HG03558 (cell line): ENCODE results near the gene LSM6.

ENCODE experiments used
- ATAC-seq: cut with Tn5 transposase; IDR thresholded peaks from one replicate; pipeline ENCODE4 v1.9.1; 2021; ENCODE audit warnings: moderate number of reproducible peaks; ENCODE audit not compliant: unreplicated experiment; ENCODE audit errors: extremely low read depth

Gene LSM6

GRCh38 chr4:146183209-146183608 lies 7.7 kb downstream of the LSM6 start:
- ATAC-seq, result no peak

- ATAC-seq, result no peak
These were observed 10.5 kb downstream of the LSM6 start for GRCh38 chr4:146186041-146186440.

DNA sequence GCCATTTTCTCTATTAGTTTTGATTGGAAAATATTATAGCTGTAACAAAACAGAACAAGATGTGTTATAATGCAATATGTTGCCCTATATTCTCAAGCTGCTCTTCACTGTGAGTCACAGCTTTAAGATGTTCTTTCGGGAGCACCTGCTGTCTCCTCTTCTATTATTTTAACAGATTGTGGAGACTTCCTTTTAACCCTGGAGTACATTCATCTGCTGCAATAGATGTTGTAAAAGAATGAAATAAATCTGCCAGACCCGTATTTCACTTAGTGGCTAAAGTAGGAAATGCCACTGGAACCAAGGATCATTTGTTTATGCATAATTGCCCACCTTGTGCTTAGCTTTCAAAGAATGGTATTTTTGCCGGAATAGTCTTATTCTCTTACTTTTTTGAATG lies 11.1 kb downstream of the LSM6 start:
- ATAC-seq, result no peak

DNA sequence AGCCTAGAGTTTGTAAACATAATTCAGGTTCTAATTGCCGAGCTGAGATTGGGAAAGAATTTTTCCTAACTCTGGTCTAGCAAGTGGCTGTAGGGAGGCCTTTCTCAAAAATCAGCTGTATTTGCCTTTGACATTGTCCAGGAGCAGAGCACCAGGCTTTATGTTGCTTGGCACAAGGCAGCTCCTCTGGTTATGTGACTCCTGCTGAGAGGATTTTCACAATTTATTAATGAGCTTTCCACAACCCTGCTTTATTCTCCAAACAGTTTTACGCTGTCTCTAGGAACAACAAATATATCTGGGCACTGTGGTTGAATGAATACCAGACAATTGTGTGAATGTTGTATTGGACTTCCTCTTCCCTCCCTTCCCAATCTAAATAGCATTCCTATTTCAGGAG lies 14.9 kb downstream of the LSM6 start:
- ATAC-seq, result no peak

- no peak for ATAC-seq
These were observed 16.4 kb downstream of the LSM6 start for GRCh38 chr4:146191766-146192458.

GRCh38 chr4:146193628-146194027 lies 18.1 kb downstream of the LSM6 start:
- no peak for ATAC-seq

DNA sequence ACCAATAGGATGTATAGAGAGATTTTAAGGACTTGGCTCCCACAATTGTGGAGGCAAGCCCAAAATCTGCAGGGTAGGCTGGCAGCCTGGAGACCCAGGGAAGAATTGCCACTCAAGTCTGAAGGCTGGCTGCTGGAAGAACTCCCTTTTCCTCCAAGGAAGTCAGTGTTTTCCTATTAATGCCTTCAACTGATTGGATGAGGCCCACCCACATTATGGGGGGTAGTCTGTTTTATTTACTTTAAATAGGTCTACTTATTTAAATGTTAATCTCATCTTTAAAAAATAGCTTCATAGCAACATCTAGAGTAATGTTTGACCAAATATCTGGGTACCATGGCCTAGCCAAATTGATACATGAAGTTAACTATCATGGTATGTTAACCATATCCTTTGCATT lies 18.7 kb downstream of the LSM6 start:
- no peak for ATAC-seq

DNA sequence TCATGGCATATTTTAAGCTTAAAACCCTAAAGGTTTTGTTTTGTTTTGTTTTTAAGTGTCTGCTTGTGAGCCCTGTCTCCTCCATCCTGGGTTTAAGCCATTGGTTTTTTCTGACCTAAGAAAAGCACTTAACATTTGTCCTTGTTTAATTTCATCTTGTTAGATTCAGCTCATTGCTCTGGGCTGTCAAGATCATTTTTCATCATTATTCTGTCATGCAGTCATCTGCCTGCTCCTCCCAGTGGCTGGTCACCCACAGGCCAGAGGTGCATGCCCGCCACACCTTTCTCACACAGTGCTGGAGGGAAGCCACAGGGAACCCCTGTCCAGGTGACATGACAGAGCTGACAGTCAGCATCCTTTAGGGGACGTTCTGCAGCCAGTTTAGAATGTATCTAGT lies 27.1 kb downstream of the LSM6 start:
- ATAC-seq, result no peak

DNA sequence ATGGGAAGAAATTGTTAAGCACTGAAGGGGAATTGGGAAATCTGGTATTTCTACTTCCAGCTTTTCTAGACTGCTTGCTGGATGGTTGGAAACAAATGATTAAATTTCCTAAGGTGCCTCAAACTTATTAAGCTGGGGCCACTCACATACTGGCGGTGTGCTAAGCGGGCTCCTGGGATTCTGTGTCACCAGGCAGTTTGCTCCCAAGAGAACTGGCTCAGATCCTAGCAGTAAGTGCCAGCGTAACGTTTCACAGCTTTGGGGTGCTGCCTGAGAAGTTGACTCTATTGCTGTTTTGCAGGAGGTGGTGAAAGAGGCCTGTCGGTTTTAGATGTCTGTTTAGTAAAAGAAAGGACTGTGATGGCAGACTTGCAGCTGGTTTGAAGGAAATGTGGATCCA lies 31.9 kb downstream of the LSM6 start:
- ATAC-seq, result no peak

- no peak for ATAC-seq
These were observed 35.4 kb downstream of the LSM6 start for GRCh38 chr4:146210890-146211289.

DNA sequence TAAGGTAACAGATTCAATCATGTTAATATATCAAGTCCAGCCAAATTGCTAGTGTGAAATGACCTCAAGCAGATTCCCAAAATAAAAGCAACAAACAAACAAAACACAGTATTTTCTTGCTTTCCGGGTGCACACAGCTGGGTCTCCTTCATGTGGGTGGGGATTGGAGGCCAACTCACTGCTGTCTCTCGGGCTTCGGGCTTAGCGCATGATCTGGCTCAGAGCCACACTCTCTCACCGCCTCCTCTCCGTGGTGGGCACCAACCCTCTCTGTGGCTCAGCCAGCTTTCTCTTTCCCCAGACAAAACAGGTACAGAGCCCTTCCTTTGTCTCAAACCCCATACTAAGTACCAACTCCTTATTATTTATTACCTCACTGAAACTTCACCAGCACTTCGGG lies 35.9 kb downstream of the LSM6 start:
- no peak for ATAC-seq

- ATAC-seq, result no peak
These were observed 37.3 kb downstream of the LSM6 start for GRCh38 chr4:146212781-146213180.

GRCh38 chr4:146214238-146214637 lies 38.7 kb downstream of the LSM6 start, which contains the start of gene REELD1:
TSS of gene REELD1 (plus strand) at chr4:146214538. CDS start at chr4:146216953, 2,415 bp downstream.
- ATAC-seq, result no peak

DNA sequence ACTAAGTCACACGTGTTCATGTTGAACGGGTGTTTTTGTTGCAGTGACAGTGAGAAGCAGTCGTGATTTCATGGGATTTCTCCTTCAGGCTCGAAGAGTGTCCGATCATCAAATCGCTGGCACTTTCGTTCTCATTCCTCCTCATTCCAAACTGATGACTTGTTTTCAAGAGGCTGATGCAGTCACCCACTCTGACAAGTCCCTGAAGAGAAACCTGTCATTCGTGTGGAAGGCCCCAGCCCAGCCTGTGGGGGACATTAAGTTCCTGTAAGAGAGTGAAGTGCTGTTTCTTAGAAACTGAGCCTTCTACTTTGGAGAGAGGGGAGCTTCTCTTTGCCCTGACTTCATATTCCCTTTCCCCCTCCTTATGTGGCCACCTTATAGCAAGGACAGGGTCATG lies 46.8 kb downstream of the LSM6 start:
- ATAC-seq, result no peak

GRCh38 chr4:146224326-146224966 lies 48.9 kb downstream of the LSM6 start:
- ATAC-seq, result no peak

GRCh38 chr4:146229406-146229805 lies 53.9 kb downstream of the LSM6 start:
- no peak for ATAC-seq

DNA sequence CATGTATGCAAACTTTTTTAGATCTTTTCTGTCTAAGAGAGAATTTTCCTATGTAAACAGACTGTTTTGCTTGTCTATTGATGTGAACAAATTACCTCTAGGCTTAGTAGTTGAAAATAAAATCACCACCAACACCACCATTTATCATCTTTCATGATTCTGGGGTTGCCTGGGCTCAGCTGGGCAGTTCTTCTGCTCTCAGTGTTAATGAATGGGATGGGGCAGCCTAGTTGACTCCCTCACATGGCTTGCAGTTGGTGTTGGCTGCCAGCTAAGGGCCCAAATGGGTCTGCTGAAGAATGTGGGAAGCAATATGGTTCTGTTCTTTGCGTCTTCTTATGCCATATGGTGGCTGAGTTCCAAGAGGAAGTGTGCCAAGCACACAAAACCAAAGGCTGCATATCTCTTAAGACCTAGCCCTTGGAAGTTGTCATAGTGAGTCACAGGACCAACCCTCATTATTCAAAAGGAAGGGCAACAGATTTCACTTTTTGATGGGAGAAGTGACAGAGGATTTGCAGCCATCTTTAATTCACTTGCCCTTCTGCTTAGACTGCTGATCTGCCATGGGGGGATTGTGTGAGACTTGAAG lies 56.7 kb downstream of the LSM6 start:
- ATAC-seq, result no peak

DNA sequence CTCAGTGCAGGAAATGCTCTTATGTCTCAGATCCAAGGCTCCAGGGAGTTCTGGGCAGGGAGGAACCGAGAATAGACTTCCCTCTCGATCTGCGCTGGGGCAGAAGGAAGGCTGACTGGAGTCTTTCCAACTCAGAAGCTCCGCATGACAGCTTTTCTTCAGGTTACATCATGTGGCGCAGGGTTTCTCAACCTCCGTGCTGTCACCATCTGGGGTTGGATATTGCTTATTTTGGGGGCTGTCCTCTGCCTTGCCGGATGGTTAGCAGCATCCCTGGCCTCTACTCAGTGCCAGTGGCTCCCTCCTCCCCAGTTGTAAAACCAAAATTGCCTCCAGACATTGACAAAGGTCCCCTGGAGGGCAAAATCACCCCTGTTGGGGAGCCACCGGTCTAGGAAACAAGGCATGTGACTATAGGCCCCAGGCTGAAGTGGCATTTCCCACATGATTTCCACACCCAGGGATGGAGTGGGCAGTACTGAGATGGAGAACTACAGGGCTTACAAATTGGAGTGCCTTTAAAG lies 60.2 kb downstream of the LSM6 start:
- ATAC-seq, result no peak

- ATAC-seq, result no peak
These were observed 60.7 kb downstream of the LSM6 start for GRCh38 chr4:146236216-146236615.

DNA sequence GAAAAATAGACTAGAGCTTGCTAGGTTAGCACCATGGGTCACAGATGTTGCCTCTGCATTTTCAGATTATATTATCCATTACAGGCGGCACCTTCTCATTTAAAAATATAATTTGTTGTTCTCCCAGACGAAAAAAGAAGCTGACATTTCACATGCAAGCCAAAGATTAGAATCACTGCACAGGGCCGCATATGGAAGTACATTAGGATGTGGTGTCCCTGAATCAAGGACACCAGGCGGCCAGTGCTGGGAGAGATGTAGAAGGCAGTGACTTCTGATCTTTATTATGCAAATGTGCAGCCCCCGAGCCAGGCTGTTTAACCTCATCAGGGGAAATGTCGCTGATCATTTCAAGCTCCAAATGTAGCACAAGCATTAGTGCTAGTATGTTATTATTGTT lies 61.6 kb downstream of the LSM6 start:
- ATAC-seq, result no peak

- ATAC-seq, result no peak
These were observed 62.6 kb downstream of the LSM6 start for GRCh38 chr4:146238107-146238506.
